T-helper 1 cell treated with Interleukin-12 subunit alpha and Interleukin-12 subunit beta and Interleukin-4 antibody, amounts not matched to agents 30 μg/mL and 1 μg/mL, for 36 hours (primary cell): ENCODE data around the gene SLC16A7.

Experiments
- H3K27ac Mint-ChIP-seq: one replicate; pipeline ENCODE4 v1.8.0; 2021; ENCODE audit warnings: mild to moderate bottlenecking, mixed read lengths
- H3K27me3 Mint-ChIP-seq: one replicate; pipeline ENCODE4 v1.8.0; 2021; ENCODE audit warnings: low read depth, mixed read lengths
- H3K36me3 Mint-ChIP-seq: one replicate; pipeline ENCODE4 v1.8.0; 2021; ENCODE audit warnings: low read depth, mixed read lengths
- H3K4me1 Mint-ChIP-seq: one replicate; pipeline ENCODE4 v1.8.0; 2021; ENCODE audit warnings: low read depth, mixed read lengths
- H3K4me3 Mint-ChIP-seq: one replicate; pipeline ENCODE4 v1.8.0; 2021; ENCODE audit warnings: mild to moderate bottlenecking, moderate library complexity, mixed read lengths
- H3K9me3 Mint-ChIP-seq: one replicate; pipeline ENCODE4 v1.8.0; 2021; ENCODE audit warnings: mixed read lengths

Gene SLC16A7

DNA sequence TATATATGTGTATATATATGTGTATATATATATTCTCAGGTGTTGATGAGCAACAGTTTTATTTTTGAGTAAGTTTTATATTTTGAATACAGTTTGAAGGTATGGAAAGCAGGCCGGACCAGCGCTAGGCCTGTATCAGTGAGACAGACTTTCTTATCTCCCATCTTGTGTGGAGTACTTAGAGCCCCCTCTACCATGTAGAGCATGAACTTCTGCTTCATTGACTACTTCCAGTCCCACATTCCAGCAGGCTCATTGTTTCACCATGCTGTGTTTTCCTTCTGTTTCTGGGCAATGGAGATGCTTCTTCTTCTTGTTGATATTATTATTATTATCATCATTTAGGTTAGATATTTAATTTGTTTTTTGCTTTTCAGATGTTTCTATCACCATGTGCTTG lies 76.4 kb downstream of the SLC16A7 start:
- Mint-ChIP-seq H3K36me3 (peaks cover 15% of the 10 kb centered on the region), H3K4me3 (no peak overlapping the region), H3K27me3 (no peaks in the 10 kb centered on the region), H3K9me3 (peaks cover 4% of the 10 kb centered on the region), H3K27ac (no peak overlapping the region), H3K4me1 (no peaks in the 10 kb centered on the region)

- peaks cover 11% of the 10 kb centered on the region for H3K36me3 Mint-ChIP-seq
- no peaks in the 10 kb centered on the region for H3K27me3 Mint-ChIP-seq
- no peaks in the 10 kb centered on the region for H3K4me1 Mint-ChIP-seq
- peaks cover 16% of the 10 kb centered on the region for H3K9me3 Mint-ChIP-seq
- H3K27ac Mint-ChIP-seq = no peak overlapping the region
- H3K4me3 Mint-ChIP-seq = no peak overlapping the region
Observed at GRCh38 chr12:59675461-59675860, 79.6 kb downstream of the SLC16A7 start.

- Mint-ChIP-seq H3K4me3 (no peak overlapping the region), H3K36me3 (peaks cover 11% of the 10 kb centered on the region), H3K27ac (no peak overlapping the region), H3K4me1 (no peaks in the 10 kb centered on the region), H3K27me3 (no peaks in the 10 kb centered on the region), H3K9me3 (peaks cover 16% of the 10 kb centered on the region)
Observed at GRCh38 chr12:59677857-59678256, 82.0 kb downstream of the SLC16A7 start.

DNA sequence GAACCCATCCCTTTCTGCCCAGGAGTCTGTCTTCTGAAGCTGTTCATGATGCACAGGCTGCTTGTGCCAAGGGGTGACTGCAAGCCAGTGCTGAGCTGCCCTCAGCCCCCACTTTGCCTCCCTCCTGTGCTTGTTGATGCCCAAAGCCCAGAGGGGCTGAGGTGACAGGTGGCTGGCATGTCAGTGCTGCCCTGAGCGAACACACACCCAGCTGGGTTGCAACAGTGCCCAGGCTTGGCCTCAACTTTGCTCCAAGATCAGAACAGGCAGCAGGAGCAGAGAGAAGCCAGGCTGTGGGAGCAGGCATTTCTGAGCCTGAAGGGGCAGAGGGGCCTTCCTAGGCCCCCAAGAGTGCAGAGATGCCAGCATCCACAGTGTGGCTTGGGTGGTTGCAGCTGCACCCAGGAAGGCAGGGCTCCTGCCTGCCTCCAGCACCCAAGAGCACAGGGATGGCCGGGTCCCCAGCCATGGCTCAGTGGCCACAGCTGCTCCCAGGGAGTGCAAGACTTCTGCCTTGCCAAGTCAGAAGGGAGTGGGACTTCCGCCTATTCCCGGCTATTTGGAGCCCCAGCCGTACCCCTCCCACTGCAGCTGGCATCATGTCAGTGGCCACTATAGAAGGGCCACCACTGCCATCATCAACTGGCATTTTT lies 83.1 kb downstream of the SLC16A7 start:
- no peaks in the 10 kb centered on the region for H3K4me1 Mint-ChIP-seq
- no peak overlapping the region for H3K27ac Mint-ChIP-seq
- peaks cover 16% of the 10 kb centered on the region for H3K9me3 Mint-ChIP-seq
- peaks cover 11% of the 10 kb centered on the region for H3K36me3 Mint-ChIP-seq
- no peak overlapping the region for H3K4me3 Mint-ChIP-seq
- no peaks in the 10 kb centered on the region for H3K27me3 Mint-ChIP-seq

DNA sequence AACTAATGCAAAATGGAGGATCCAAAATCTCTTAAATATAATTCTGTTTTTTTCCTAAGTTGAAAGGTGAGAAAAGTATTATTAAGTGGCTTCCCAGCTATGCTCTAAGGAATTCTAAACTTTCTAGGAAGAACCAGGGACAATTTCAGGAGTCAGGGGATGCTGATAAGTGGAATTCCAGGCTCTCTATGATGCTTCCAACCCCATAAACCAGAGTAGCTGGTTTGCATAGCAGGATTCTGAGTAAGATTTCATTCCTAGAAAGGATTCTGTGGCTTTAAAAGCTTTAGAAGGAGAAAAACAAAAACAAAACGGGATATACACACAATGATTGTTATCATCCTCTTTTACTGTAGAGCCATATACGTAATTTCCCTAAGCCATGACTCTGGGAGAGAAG lies 93.9 kb downstream of the SLC16A7 start:
- H3K9me3 Mint-ChIP-seq = peaks cover 4% of the 10 kb centered on the region
- H3K4me3 Mint-ChIP-seq = no peak overlapping the region
- no peaks in the 10 kb centered on the region for H3K36me3 Mint-ChIP-seq
- no peaks in the 10 kb centered on the region for H3K4me1 Mint-ChIP-seq
- H3K27me3 Mint-ChIP-seq = no peaks in the 10 kb centered on the region
- no peak overlapping the region for H3K27ac Mint-ChIP-seq

DNA sequence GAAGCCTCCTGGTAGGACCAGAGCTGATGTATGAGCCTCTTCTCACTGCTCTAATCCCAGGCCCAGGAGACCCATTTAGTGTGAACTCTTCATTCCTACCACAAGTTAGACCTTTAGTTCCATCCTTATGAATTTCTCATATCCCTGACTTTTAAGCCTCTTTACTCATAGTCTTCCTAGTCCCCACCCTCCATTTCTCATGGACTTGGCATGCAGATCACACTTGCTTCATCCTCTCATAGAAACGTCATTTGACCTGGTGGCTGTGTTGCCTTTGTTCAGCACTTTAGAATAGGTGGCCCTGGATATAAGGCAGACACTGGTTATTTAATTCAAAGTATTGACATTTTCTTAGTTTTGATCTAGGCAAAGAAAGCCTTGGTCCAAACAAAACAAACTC lies 99.5 kb downstream of the SLC16A7 start:
- peaks cover 4% of the 10 kb centered on the region for H3K9me3 Mint-ChIP-seq
- H3K4me1 Mint-ChIP-seq = no peaks in the 10 kb centered on the region
- no peak overlapping the region for H3K27ac Mint-ChIP-seq
- no peaks in the 10 kb centered on the region for H3K27me3 Mint-ChIP-seq
- no peak overlapping the region for H3K4me3 Mint-ChIP-seq
- H3K36me3 Mint-ChIP-seq = no peaks in the 10 kb centered on the region

DNA sequence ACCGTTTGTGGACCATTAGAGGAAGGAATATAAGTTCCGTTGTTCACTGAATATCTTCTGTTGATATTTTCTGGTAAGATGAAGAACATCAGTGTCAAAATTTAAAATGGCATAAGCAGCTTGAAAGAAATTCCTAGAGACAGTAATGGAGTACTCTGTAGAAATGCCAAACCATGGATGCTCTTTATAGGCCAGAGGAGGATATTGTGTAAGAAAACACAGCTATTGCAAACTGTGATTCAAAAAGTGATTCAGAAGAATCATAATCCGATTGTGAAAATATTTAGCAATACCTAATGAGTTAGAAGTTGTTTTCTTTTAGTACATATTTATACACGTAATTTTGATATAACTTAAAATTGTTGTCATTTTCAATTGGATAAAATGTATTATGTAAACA lies 102.8 kb downstream of the SLC16A7 start:
- Mint-ChIP-seq H3K4me1 (no peaks in the 10 kb centered on the region), H3K4me3 (no peak overlapping the region), H3K9me3 (no peaks in the 10 kb centered on the region), H3K36me3 (no peaks in the 10 kb centered on the region), H3K27me3 (no peaks in the 10 kb centered on the region), H3K27ac (no peak overlapping the region)

DNA sequence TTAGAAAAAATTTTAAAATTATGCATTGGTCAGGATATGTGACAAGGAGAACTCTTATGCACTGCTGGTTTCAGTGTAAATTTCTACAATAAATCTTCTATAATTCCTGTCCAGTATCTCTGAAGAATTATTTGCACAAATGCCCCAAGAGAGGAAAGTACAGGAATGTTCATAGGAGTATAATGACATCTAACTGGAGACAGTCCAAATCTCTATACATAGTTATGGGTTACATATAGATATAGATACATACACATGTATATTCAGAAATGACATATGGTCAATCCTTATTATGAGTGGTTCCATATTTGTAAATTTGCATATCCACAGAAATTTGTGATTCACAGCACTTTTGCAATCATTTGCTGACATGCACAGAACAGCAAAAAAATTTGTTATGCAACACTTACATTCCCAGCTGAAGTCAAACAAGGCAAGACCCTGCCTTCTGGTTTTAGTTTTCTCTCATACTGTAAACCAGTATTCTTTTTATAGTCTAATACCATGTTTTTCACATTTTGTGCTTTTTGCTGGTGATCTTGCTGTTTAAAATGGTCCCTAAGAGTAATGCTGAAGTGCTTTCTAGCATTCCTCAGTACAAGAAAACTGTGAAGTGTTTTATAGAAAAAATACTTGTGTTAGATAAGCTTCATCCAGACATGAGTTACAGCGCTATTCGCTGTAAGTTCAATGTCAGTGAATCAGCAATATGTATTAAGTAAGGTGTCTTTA lies 103.8 kb downstream of the SLC16A7 start:
- H3K27me3 Mint-ChIP-seq = no peaks in the 10 kb centered on the region
- H3K9me3 Mint-ChIP-seq = no peaks in the 10 kb centered on the region
- H3K4me1 Mint-ChIP-seq = no peaks in the 10 kb centered on the region
- H3K36me3 Mint-ChIP-seq = no peaks in the 10 kb centered on the region
- H3K4me3 Mint-ChIP-seq = no peak overlapping the region
- H3K27ac Mint-ChIP-seq = no peak overlapping the region

GRCh38 chr12:59700153-59700450 lies 104.3 kb downstream of the SLC16A7 start:
- Mint-ChIP-seq H3K4me1 (no peaks in the 10 kb centered on the region), H3K27me3 (no peaks in the 10 kb centered on the region), H3K36me3 (no peaks in the 10 kb centered on the region), H3K9me3 (no peaks in the 10 kb centered on the region), H3K27ac (no peak overlapping the region), H3K4me3 (no peak overlapping the region)

GRCh38 chr12:59708064-59708463 lies 112.2 kb downstream of the SLC16A7 start:
- Mint-ChIP-seq H3K27me3 (no peaks in the 10 kb centered on the region), H3K9me3 (no peaks in the 10 kb centered on the region), H3K36me3 (no peaks in the 10 kb centered on the region), H3K27ac (no peak overlapping the region), H3K4me1 (no peaks in the 10 kb centered on the region), H3K4me3 (no peak overlapping the region)

DNA sequence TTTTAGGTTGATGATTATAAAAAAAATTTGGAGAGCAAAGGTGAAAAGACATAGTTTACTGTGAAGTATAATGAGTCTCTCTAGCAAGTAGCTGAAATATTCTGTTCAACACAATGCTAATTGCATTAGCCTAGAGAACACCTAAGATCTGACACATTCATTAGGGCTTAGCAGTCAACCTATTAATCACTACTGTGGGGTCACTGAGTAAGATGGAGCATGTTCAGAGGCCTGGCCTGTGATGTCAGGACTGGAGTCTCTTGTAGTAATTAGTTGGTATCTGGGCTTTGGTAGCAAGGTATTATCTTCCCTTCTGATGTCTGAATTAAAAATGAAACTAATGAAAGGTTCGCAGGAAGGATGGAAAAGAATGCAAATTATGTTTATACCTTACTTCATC lies 112.7 kb downstream of the SLC16A7 start:
- Mint-ChIP-seq H3K4me3 (no peak overlapping the region), H3K27me3 (no peaks in the 10 kb centered on the region), H3K4me1 (no peaks in the 10 kb centered on the region), H3K36me3 (no peaks in the 10 kb centered on the region), H3K27ac (no peak overlapping the region), H3K9me3 (no peaks in the 10 kb centered on the region)

- H3K4me1 Mint-ChIP-seq = no peaks in the 10 kb centered on the region
- H3K36me3 Mint-ChIP-seq = peaks cover 3% of the 10 kb centered on the region
- H3K4me3 Mint-ChIP-seq = no peak overlapping the region
- H3K9me3 Mint-ChIP-seq = no peaks in the 10 kb centered on the region
- no peak overlapping the region for H3K27ac Mint-ChIP-seq
- H3K27me3 Mint-ChIP-seq = no peaks in the 10 kb centered on the region
Observed at GRCh38 chr12:59710004-59710628, 114.3 kb downstream of the SLC16A7 start.

GRCh38 chr12:59710964-59711363 lies 115.1 kb downstream of the SLC16A7 start:
- Mint-ChIP-seq H3K27me3 (no peaks in the 10 kb centered on the region), H3K9me3 (no peaks in the 10 kb centered on the region), H3K4me3 (no peak overlapping the region), H3K36me3 (peaks cover 3% of the 10 kb centered on the region), H3K4me1 (no peaks in the 10 kb centered on the region), H3K27ac (no peak overlapping the region)

GRCh38 chr12:59715434-59715833 lies 119.6 kb downstream of the SLC16A7 start:
- Mint-ChIP-seq H3K4me3 (no peak overlapping the region), H3K27ac (no peak overlapping the region), H3K4me1 (no peaks in the 10 kb centered on the region), H3K9me3 (no peaks in the 10 kb centered on the region), H3K36me3 (peaks cover 3% of the 10 kb centered on the region), H3K27me3 (no peaks in the 10 kb centered on the region)

DNA sequence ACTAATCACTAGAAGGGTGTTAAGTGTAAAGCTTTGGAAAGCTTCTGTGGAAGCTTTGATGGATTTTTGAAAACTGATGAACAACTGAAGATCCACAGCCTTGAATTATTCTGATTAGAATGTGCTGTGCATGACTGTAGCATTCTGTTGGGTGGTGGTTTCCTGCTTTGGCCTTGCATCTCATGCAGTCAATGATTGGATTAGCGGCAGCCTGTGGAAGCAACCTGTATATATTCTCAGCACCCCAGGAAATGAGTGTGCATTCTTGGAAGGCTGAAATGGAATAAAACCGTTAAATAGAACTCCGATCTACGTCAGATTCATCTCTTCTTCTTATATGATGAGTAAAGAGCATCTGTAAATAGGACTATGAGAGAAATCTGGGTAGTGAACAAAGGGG lies 120.2 kb downstream of the SLC16A7 start:
- Mint-ChIP-seq H3K9me3 (no peaks in the 10 kb centered on the region), H3K4me1 (no peaks in the 10 kb centered on the region), H3K36me3 (peaks cover 3% of the 10 kb centered on the region), H3K4me3 (no peak overlapping the region), H3K27me3 (no peaks in the 10 kb centered on the region), H3K27ac (no peak overlapping the region)
